Tibial nerve (tissue), 3 donors: ENCODE results near the gene SNRNP70.
"Not testable (repeated sequence)": the region's sequence is repeated elsewhere in the genome, so short reads cannot be mapped to it uniquely, and the experiment has no call there.

Experiments used
- EP300 ChIP-seq, 2 donors: sonication (generic); formaldehyde crosslinking; IDR thresholded peaks; one replicate each; pipeline ENCODE4 v1.6.1; 2017; ENCODE audit warnings: antibody characterized with exemption in 2 of 2, mild to moderate bottlenecking in 1 of 2
- POLR2A ChIP-seq, 2 donors: fragments of 450-650 bp; IDR thresholded peaks; one replicate each; pipeline ENCODE4 v1.6.1; 2017; ENCODE audit warnings: antibody characterized with exemption in 2 of 2, mild to moderate bottlenecking in 2 of 2, moderate library complexity in 2 of 2

DNA sequence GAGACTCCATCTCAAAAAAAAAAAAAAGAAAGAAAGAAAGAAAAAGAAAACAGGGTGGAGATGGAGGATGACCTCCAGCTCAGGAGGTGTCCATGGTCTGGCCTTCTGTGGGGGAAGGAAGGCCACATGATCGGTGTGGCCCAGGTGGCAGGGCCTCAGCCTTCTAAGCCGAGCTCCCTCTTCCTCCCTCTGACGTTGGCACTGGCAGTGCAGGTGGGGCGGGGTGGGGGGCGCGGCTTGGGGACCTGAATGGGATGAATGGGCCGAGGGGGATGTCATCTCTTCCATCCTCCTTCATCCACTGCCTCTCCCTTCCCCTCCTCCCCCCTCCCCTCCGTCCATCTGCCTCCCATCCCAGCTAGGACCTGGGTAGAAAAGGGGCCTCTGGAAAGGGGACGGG, 45.5 kb upstream of the SNRNP70 start:
- TF ChIP-seq EP300, POLR2A (IDR thresholded peaks at IDR 0.05): not testable (repeated sequence)
